ENCODE results near the gene MYOC.
A peak's percentile ranks its signal among the peaks of the same experiment; 100 is the strongest.

The MYOC gene

DNA sequence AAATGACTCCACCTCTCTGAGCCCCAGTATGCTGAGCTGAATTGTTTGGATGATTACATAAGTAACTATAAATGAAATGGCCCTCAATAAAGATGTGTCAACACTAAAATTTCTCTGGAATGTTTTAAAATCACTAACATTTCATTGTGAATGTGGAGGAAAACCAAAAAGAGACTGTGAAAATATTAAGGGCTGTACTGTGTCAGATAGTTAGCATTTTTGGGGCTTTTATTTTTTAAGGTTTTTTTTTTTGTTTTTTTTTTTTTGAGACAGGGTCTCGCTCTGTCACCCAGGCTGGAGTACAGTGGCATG is 6.3 kb downstream of the MYOC start:
- Histone ChIP-seq H3K18ac (ENCODE audit: low read depth in 1 of 2, low read length in 2 of 2) (no peak overlapping the region), H4K8ac (ENCODE audit: low read length) (no peak overlapping the region), H3K27ac (ENCODE audit: low read length, poor library complexity, severe bottlenecking) (no peak overlapping the region), H3K27me3 (ENCODE audit: control insufficient read depth in 1 of 2, insufficient read depth in 1 of 2, low read length in 2 of 2) (peaks cover 0 to 13% of the 10 kb centered on the region in 2 experiments), H2BK120ac (ENCODE audit: low read depth, low read length) (no peak overlapping the region), H2BK12ac (ENCODE audit: low read length in 2 of 2) (no peak overlapping the region), H2AFZ (ENCODE audit: low read depth, low read length) (no peak overlapping the region), H3K23ac (ENCODE audit: low read length in 2 of 2) (no peak overlapping the region), H3K4me3 (ENCODE audit: insufficient read depth in 1 of 2, low read depth in 1 of 2, low read length in 2 of 2) (no peak overlapping the region), H3K9ac (ENCODE audit: low read length) (no peak overlapping the region), H3K4me2 (ENCODE audit: low read length, poor library complexity, severe bottlenecking) (no peak overlapping the region), H2AK5ac (ENCODE audit: low read length, severe bottlenecking) (no peak overlapping the region), H3K79me1 (replicated peaks; ENCODE audit: low read length, poor library complexity, severe bottlenecking) (no peaks in the 10 kb centered on the region), H3K9me3 (ENCODE audit: control insufficient read depth, low read length) (no peaks in the 10 kb centered on the region), H3K4me1 (ENCODE audit: control insufficient read depth, insufficient read depth, low read depth, low read length) (peaks cover 3% of the 10 kb centered on the region), H2BK5ac (ENCODE audit: low read depth, low read length, poor library complexity, severe bottlenecking) (no peak overlapping the region), H3K4ac (ENCODE audit: low read depth in 1 of 2, low read length in 2 of 2) (no peak overlapping the region), H3K14ac (ENCODE audit: low read length in 2 of 2) (no peak overlapping the region), H4K91ac (ENCODE audit: low read length) (no peak overlapping the region), H2BK15ac (ENCODE audit: low read depth, poor library complexity, severe bottlenecking) (no peak overlapping the region), H3K36me3 (ENCODE audit: control insufficient read depth in 1 of 2, insufficient read depth in 2 of 2, low read depth in 1 of 2, low read length in 2 of 2) (no peaks in the 10 kb centered on the region)
- no peak for DNase-seq
- 57% methylated on average over 1 of the region's 1 CpG for WGBS

DNA sequence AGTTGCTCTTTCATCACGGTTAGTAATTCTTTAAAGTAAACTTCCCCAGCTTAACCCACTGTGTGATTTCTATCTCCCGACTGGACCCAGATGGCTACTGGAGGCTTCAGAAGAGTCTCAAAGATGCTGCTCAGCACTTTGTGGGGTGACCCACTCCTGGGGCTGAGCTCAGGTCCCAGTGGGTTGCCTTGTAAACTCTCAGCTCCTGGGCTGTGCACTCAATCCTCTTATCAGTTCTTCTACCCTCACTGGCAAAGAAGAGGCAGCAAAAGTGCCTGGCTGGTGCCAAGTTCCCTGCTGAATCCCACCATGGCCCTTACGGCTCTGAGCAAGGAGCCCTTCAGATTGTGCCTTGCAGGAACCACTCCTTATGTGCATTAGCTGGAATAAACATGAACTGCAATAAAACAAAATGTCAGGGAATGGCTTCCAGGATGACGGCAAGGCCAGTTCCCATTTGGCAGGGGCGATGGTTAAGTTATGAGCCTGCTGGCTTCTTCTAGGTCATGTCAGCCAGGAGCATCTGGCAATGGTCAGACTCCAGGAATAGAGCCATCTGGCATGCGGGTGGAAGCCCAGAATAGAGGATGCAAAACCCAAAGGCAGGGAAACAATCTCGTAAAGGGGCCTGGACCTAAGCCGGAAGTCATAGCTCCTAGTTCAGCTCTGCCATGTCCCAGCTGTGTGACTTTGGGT is 6.8 kb downstream of the MYOC start:
- Histone ChIP-seq H2AK5ac (ENCODE audit: low read length, severe bottlenecking) (no peak overlapping the region), H3K27me3 (ENCODE audit: control insufficient read depth in 1 of 2, insufficient read depth in 1 of 2, low read length in 2 of 2) (peaks cover 0 to 10% of the 10 kb centered on the region in 2 experiments), H2BK120ac (ENCODE audit: low read depth, low read length) (no peak overlapping the region), H3K9ac (ENCODE audit: low read length) (peak overlapping the region; percentile 65), H3K79me1 (replicated peaks; ENCODE audit: low read length, poor library complexity, severe bottlenecking) (no peaks in the 10 kb centered on the region), H2AFZ (ENCODE audit: low read depth, low read length) (no peak overlapping the region), H4K8ac (ENCODE audit: low read length) (no peak overlapping the region), H3K36me3 (ENCODE audit: control insufficient read depth in 1 of 2, insufficient read depth in 2 of 2, low read depth in 1 of 2, low read length in 2 of 2) (no peaks in the 10 kb centered on the region), H3K4me3 (ENCODE audit: insufficient read depth in 1 of 2, low read depth in 1 of 2, low read length in 2 of 2) (peak overlapping the region in 1 of 2 experiments; percentile 26), H3K27ac (ENCODE audit: low read length, poor library complexity, severe bottlenecking) (no peak overlapping the region), H3K23ac (ENCODE audit: low read length in 2 of 2) (no peak overlapping the region), H3K4me2 (ENCODE audit: low read length, poor library complexity, severe bottlenecking) (no peak overlapping the region), H2BK12ac (ENCODE audit: low read length in 2 of 2) (no peak overlapping the region), H3K4ac (ENCODE audit: low read depth in 1 of 2, low read length in 2 of 2) (no peak overlapping the region), H4K91ac (ENCODE audit: low read length) (no peak overlapping the region), H3K4me1 (ENCODE audit: control insufficient read depth, insufficient read depth, low read depth, low read length) (peaks cover 3% of the 10 kb centered on the region), H3K18ac (ENCODE audit: low read depth in 1 of 2, low read length in 2 of 2) (no peak overlapping the region), H3K14ac (ENCODE audit: low read length in 2 of 2) (no peak overlapping the region), H2BK5ac (ENCODE audit: low read depth, low read length, poor library complexity, severe bottlenecking) (no peak overlapping the region), H2BK15ac (ENCODE audit: low read depth, poor library complexity, severe bottlenecking) (no peak overlapping the region), H3K9me3 (ENCODE audit: control insufficient read depth, low read length) (no peaks in the 10 kb centered on the region)
- 53% methylated on average over 8 of the region's 8 CpGs for WGBS
- DNase-seq, result peak; percentile 5

DNA sequence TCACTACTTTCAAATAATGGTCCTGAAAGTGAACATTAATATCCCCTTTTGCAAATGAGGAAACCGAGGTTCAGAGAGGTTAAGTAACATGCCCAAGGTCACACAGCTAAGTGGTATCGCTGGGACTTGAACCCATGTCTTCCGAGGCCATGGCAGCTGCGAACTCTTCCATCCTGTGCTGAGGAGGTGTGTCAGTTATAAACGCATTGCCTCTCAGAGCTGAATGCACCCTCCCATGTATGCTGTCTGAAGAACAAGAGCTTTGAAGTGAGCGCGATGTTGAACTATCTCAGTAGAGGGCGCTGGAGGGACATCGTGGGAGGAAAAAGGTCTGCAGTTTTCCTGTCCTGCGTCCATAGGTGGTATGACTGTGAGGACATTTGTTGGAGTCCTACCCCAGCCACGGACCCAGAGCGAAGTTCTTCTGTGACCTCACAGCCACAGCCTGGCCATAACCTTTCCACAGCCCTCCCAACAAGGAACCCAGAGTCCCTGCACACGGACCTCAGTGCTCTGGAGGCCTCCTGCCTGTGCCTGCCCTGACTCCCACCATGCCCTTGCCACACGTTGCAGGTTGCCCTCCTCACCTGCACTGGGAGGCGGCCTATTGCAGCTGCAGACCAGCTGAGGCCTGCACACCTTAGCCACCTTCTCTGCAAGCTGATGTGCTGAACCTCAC is 7.5 kb downstream of the MYOC start:
- peaks cover 3% of the 10 kb centered on the region for H3K4me1 ChIP-seq (ENCODE audit: control insufficient read depth, insufficient read depth, low read depth, low read length)
- no peaks in the 10 kb centered on the region for H3K36me3 ChIP-seq (ENCODE audit: control insufficient read depth in 1 of 2, insufficient read depth in 2 of 2, low read depth in 1 of 2, low read length in 2 of 2)
- H2BK120ac ChIP-seq (ENCODE audit: low read depth, low read length), result no peak overlapping the region
- no peak overlapping the region for H2BK15ac ChIP-seq (ENCODE audit: low read depth, poor library complexity, severe bottlenecking)
- peak; percentile 85 for DNase-seq
- H3K79me1 ChIP-seq (replicated peaks; ENCODE audit: low read length, poor library complexity, severe bottlenecking), result no peaks in the 10 kb centered on the region
- 19% methylated on average over 15 of the region's 15 CpGs for WGBS
- H3K4me3 ChIP-seq (ENCODE audit: insufficient read depth in 1 of 2, low read depth in 1 of 2, low read length in 2 of 2), result peak overlapping the region in 1 of 2 experiments; percentile 26
- H4K8ac ChIP-seq (ENCODE audit: low read length), result peak overlapping the region; percentile 72
- no peak overlapping the region for H3K4me2 ChIP-seq (ENCODE audit: low read length, poor library complexity, severe bottlenecking)
- no peak overlapping the region for H2BK5ac ChIP-seq (ENCODE audit: low read depth, low read length, poor library complexity, severe bottlenecking)
- H2BK12ac ChIP-seq (ENCODE audit: low read length in 2 of 2), result no peak overlapping the region
- H3K18ac ChIP-seq (ENCODE audit: low read depth in 1 of 2, low read length in 2 of 2), result no peak overlapping the region
- no peak overlapping the region for H2AK5ac ChIP-seq (ENCODE audit: low read length, severe bottlenecking)
- H4K91ac ChIP-seq (ENCODE audit: low read length), result peak overlapping the region; percentile 36
- H3K4ac ChIP-seq (ENCODE audit: low read depth in 1 of 2, low read length in 2 of 2), result no peak overlapping the region
- H3K23ac ChIP-seq (ENCODE audit: low read length in 2 of 2), result no peak overlapping the region
- H3K9me3 ChIP-seq (ENCODE audit: control insufficient read depth, low read length), result no peaks in the 10 kb centered on the region
- H3K27me3 ChIP-seq (ENCODE audit: control insufficient read depth in 1 of 2, insufficient read depth in 1 of 2, low read length in 2 of 2), result peaks cover 0 to 10% of the 10 kb centered on the region in 2 experiments
- H3K27ac ChIP-seq (ENCODE audit: low read length, poor library complexity, severe bottlenecking), result no peak overlapping the region
- no peak overlapping the region for H3K14ac ChIP-seq (ENCODE audit: low read length in 2 of 2)
- H3K9ac ChIP-seq (ENCODE audit: low read length), result peak overlapping the region; percentile 65
- peak overlapping the region; percentile 84 for H2AFZ ChIP-seq (ENCODE audit: low read depth, low read length)

DNA sequence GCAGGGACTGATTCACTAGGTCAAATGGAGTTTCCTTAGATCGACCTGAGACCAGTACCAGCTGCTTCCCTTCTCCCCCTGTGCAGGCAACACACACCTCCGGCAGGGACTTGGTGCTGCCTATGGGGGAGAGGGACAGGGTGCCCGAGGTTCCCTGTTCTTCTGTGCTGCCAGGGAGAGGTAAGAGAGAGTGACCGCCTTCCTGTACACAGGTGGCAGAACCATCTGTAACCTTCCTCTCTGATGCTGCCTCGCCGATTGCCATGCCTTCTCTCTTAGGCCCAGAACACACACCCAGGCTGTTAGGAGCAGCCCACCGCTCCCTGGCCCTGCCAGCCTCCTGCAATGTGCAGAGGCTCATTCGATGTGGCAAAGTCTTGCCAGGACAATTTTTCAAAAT is 9.3 kb downstream of the MYOC start:
- Histone ChIP-seq H3K4ac (ENCODE audit: low read depth in 1 of 2, low read length in 2 of 2) (no peak overlapping the region), H3K4me1 (ENCODE audit: control insufficient read depth, insufficient read depth, low read depth, low read length) (peaks cover 3% of the 10 kb centered on the region), H3K4me3 (ENCODE audit: insufficient read depth in 1 of 2, low read depth in 1 of 2, low read length in 2 of 2) (no peak overlapping the region), H3K27ac (ENCODE audit: low read length, poor library complexity, severe bottlenecking) (no peak overlapping the region), H3K23ac (ENCODE audit: low read length in 2 of 2) (peak overlapping the region in 1 of 2 experiments; percentile 5), H3K4me2 (ENCODE audit: low read length, poor library complexity, severe bottlenecking) (no peak overlapping the region), H3K27me3 (ENCODE audit: control insufficient read depth in 1 of 2, insufficient read depth in 1 of 2, low read length in 2 of 2) (peaks cover 0 to 10% of the 10 kb centered on the region in 2 experiments), H2AK5ac (ENCODE audit: low read length, severe bottlenecking) (no peak overlapping the region), H2BK12ac (ENCODE audit: low read length in 2 of 2) (no peak overlapping the region), H3K9ac (ENCODE audit: low read length) (no peak overlapping the region), H3K18ac (ENCODE audit: low read depth in 1 of 2, low read length in 2 of 2) (no peak overlapping the region), H3K14ac (ENCODE audit: low read length in 2 of 2) (no peak overlapping the region), H2BK5ac (ENCODE audit: low read depth, low read length, poor library complexity, severe bottlenecking) (no peak overlapping the region), H3K9me3 (ENCODE audit: control insufficient read depth, low read length) (no peaks in the 10 kb centered on the region), H2AFZ (ENCODE audit: low read depth, low read length) (no peak overlapping the region), H2BK15ac (ENCODE audit: low read depth, poor library complexity, severe bottlenecking) (no peak overlapping the region), H4K91ac (ENCODE audit: low read length) (no peak overlapping the region), H3K79me1 (replicated peaks; ENCODE audit: low read length, poor library complexity, severe bottlenecking) (no peaks in the 10 kb centered on the region), H3K36me3 (ENCODE audit: control insufficient read depth in 1 of 2, insufficient read depth in 2 of 2, low read depth in 1 of 2, low read length in 2 of 2) (no peaks in the 10 kb centered on the region), H2BK120ac (ENCODE audit: low read depth, low read length) (no peak overlapping the region), H4K8ac (ENCODE audit: low read length) (no peak overlapping the region)
- 90% methylated on average over 7 of the region's 8 CpGs for WGBS
- no peak for DNase-seq

Measured in mesenchymal stem cell (in vitro differentiated cells and primary cell).